H9 (cell line): ENCODE data around the gene ITPR1. TPM values are rescaled to one million over a fixed set of nuclear protein-coding genes. Genes with fewer than 3 reads are reported as not detected.

Source experiments
- DNase-seq: peaks from one replicate; pipeline ENCODE4 v3.0.0-alpha.2; 2017
- H2AFZ ChIP-seq: one replicate; pipeline ENCODE4 v1.6.1; 2013; ENCODE audit warnings: mild to moderate bottlenecking, low read length, control low read depth, moderate library complexity
- H2AK5ac ChIP-seq: 2 replicates; pipeline ENCODE4 v1.6.1; 2013; ENCODE audit warnings: low read length, control low read depth, mixed read lengths; ENCODE audit not compliant: insufficient read length
- H2BK120ac ChIP-seq: one replicate; pipeline ENCODE4 v1.6.1; 2013; ENCODE audit warnings: low read depth, mild to moderate bottlenecking, low read length, control low read depth, inconsistent platforms; ENCODE audit not compliant: poor library complexity, severe bottlenecking
- H2BK12ac ChIP-seq: 2 replicates; pipeline ENCODE4 v1.6.1; 2013; ENCODE audit warnings: low read length, control low read depth, mixed read lengths, low read depth; ENCODE audit not compliant: insufficient read length
- H2BK15ac ChIP-seq: 2 replicates; pipeline ENCODE4 v1.6.1; 2013; ENCODE audit warnings: low read depth, low read length, control low read depth
- H2BK20ac ChIP-seq: one replicate; pipeline ENCODE4 v1.6.1; 2013; ENCODE audit warnings: low read depth, mild to moderate bottlenecking, low read length, control low read depth, inconsistent platforms; ENCODE audit not compliant: poor library complexity, severe bottlenecking
- H2BK5ac ChIP-seq: 2 replicates; pipeline ENCODE4 v1.6.1; 2013; ENCODE audit warnings: low read length, control low read depth, mixed read lengths; ENCODE audit not compliant: insufficient read length
- H3K14ac ChIP-seq: 2 replicates; pipeline ENCODE4 v1.6.1; 2013; ENCODE audit warnings: low read length, control low read depth; ENCODE audit not compliant: insufficient read depth
- H3K18ac ChIP-seq: 2 replicates; pipeline ENCODE4 v1.6.1; 2013; ENCODE audit warnings: low read depth, mild to moderate bottlenecking, mixed read lengths, low read length, control low read depth; ENCODE audit not compliant: insufficient read length
- H3K23ac ChIP-seq: 2 replicates; pipeline ENCODE4 v1.6.1; 2013; ENCODE audit warnings: low read length, control low read depth, mixed read lengths, low read depth; ENCODE audit not compliant: insufficient read length
- H3K23me2 ChIP-seq: 2 replicates; pipeline ENCODE4 v1.6.1; 2013; ENCODE audit warnings: low read depth, mild to moderate bottlenecking, mixed read lengths, low read length, control low read depth; ENCODE audit not compliant: insufficient read length, poor library complexity, severe bottlenecking
- H3K27ac ChIP-seq: 2 replicates; pipeline ENCODE4 v1.5.1; 2013; ENCODE audit warnings: low read length, control low read depth, mixed read lengths, low read depth; ENCODE audit not compliant: insufficient read length
- H3K27me3 ChIP-seq: 2 replicates; pipeline ENCODE4 v1.6.1; 2013; ENCODE audit warnings: low read length, control low read depth, inconsistent platforms; ENCODE audit not compliant: insufficient read depth
- H3K4ac ChIP-seq: 2 replicates; pipeline ENCODE4 v1.6.1; 2013; ENCODE audit warnings: low read depth, mild to moderate bottlenecking, control low read depth, inconsistent platforms, low read length, moderate library complexity
- H3K4me1 ChIP-seq: 2 replicates; pipeline ENCODE4 v1.6.1; 2013; ENCODE audit warnings: low read length, control low read depth, inconsistent platforms; ENCODE audit not compliant: insufficient read depth
- H3K4me2 ChIP-seq: 2 replicates; pipeline ENCODE4 v1.6.1; 2013; ENCODE audit warnings: low read length, control low read depth, mixed read lengths; ENCODE audit not compliant: insufficient read length, insufficient read depth
- H3K56ac ChIP-seq: 2 replicates; pipeline ENCODE4 v1.6.1; 2013; ENCODE audit warnings: low read depth, mild to moderate bottlenecking, mixed read lengths, low read length, control low read depth; ENCODE audit not compliant: insufficient read length
- H3K79me1 ChIP-seq: 2 replicates; pipeline ENCODE4 v1.6.1; 2013; ENCODE audit warnings: low read depth, mild to moderate bottlenecking, moderate library complexity, low read length, control low read depth, inconsistent platforms; ENCODE audit not compliant: insufficient read depth, poor library complexity, severe bottlenecking
- H3K79me2 ChIP-seq: 2 replicates; pipeline ENCODE4 v1.6.1; 2013; ENCODE audit warnings: low read length, control low read depth, inconsistent platforms; ENCODE audit not compliant: insufficient read depth
- H3K9ac ChIP-seq: 2 replicates; pipeline ENCODE4 v1.6.1; 2013; ENCODE audit warnings: low read length, control low read depth, mixed read lengths; ENCODE audit not compliant: insufficient read length; ENCODE audit errors: extremely low read depth
- H3K9me3 ChIP-seq: one replicate; pipeline ENCODE4 v1.6.1; 2013; ENCODE audit warnings: low read depth, low read length, inconsistent platforms; ENCODE audit not compliant: control insufficient read depth
- H3T11ph ChIP-seq: one replicate; pipeline ENCODE4 v1.6.1; 2013; ENCODE audit warnings: mild to moderate bottlenecking, low read length, control low read depth, inconsistent platforms
- H4K20me1 ChIP-seq: one replicate; pipeline ENCODE4 v1.6.1; 2013; ENCODE audit not compliant: control insufficient read depth, insufficient read length, insufficient read depth
- H4K5ac ChIP-seq: 2 replicates; pipeline ENCODE4 v1.6.1; 2013; ENCODE audit warnings: low read depth, mild to moderate bottlenecking, mixed read lengths, low read length, control low read depth; ENCODE audit not compliant: insufficient read length
- H4K8ac ChIP-seq: replicated peaks from 2 replicates; pipeline ENCODE4 v1.6.1; 2013; ENCODE audit warnings: low read length, control low read depth, mixed read lengths, low read depth; ENCODE audit not compliant: insufficient read length
- H4K91ac ChIP-seq: 2 replicates; pipeline ENCODE4 v1.6.1; 2013; ENCODE audit warnings: low read depth, mild to moderate bottlenecking, moderate library complexity, mixed read lengths, low read length, control low read depth; ENCODE audit not compliant: insufficient read length
- H3K27ac Mint-ChIP-seq, 3 experiments: 2 replicates in 2 of 3; 3 replicates in 1 of 3; pipeline ENCODE4 v1.8.0; 2020 to 2021; ENCODE audit warnings: mixed read lengths in 3 of 3, mild to moderate bottlenecking in 1 of 3, moderate library complexity in 1 of 3
- H3K27me3 Mint-ChIP-seq: 2 replicates; pipeline ENCODE4 v1.8.0; 2021; ENCODE audit warnings: low read depth, mild to moderate bottlenecking, moderate library complexity, mixed read lengths
- H3K36me3 Mint-ChIP-seq, 3 experiments: 2 replicates in 2 of 3; 3 replicates in 1 of 3; pipeline ENCODE4 v1.8.0; 2020 to 2021; ENCODE audit warnings: low read depth in 3 of 3, mixed read lengths in 3 of 3; ENCODE audit not compliant: insufficient read depth in 1 of 3
- H3K4me1 Mint-ChIP-seq, 2 experiments: 2 replicates each; pipeline ENCODE4 v1.8.0; 2020; ENCODE audit warnings: mixed read lengths in 2 of 2
- H3K4me3 Mint-ChIP-seq, 2 experiments: 2 replicates in 1 of 2; 3 replicates in 1 of 2; pipeline ENCODE4 v1.8.0; 2020 to 2021; ENCODE audit warnings: mild to moderate bottlenecking in 2 of 2, mixed read lengths in 2 of 2, moderate library complexity in 1 of 2
- H3K9me3 Mint-ChIP-seq, 2 experiments: 2 replicates in 1 of 2; 3 replicates in 1 of 2; pipeline ENCODE4 v1.8.0; 2020; ENCODE audit warnings: mild to moderate bottlenecking in 2 of 2, mixed read lengths in 2 of 2, moderate library complexity in 1 of 2
- CTCF ChIP-seq: fragments of 200-600 bp; sonication (generic); conservative IDR thresholded peaks from 3 replicates; pipeline ENCODE4 v1.8.0; 2021; ENCODE audit warnings: antibody characterized with exemption, mild to moderate bottlenecking
- WGBS: extraction: QIAGEN DNeasy Blood & Tissue Kit; methylation state at CpG from one replicate; pipeline ENCODE4 v1.1.7; 2013; ENCODE audit warnings: missing lambda C conversion rate, low lambda C conversion rate, mixed read lengths; ENCODE audit not compliant: insufficient read length; ENCODE audit errors: extremely low coverage; 5-methylcytosine and 5-hydroxymethylcytosine counted together
- total RNA-seq: library from RNA; stranded (reverse); gene quantifications from 2 replicates; pipeline ENCODE4 v1.2.1, GENCODE V29; 2021

ITPR1 gene
- total RNA-seq, 1 experiment from 2014 or later = 4.2 TPM

- no peak for DNase-seq
- Histone ChIP-seq H3K56ac (no peak overlapping the region), H4K5ac (no peak overlapping the region), H3K27ac (no peak overlapping the region), H2BK5ac (no peak overlapping the region), H3T11ph (no peak overlapping the region), H3K4ac (no peak overlapping the region), H3K14ac (no peak overlapping the region), H3K79me2 (no peaks in the 10 kb centered on the region), H3K23me2 (no peaks in the 10 kb centered on the region), H3K27me3 (no peaks in the 10 kb centered on the region), H4K20me1 (no peaks in the 10 kb centered on the region), H4K91ac (no peak overlapping the region), H3K18ac (no peak overlapping the region), H3K79me1 (no peaks in the 10 kb centered on the region), H2BK20ac (no peak overlapping the region), H2BK12ac (no peak overlapping the region), H2BK120ac (no peak overlapping the region), H3K4me2 (no peak overlapping the region), H3K9ac (no peak overlapping the region), H2AK5ac (no peak overlapping the region), H3K23ac (no peak overlapping the region), H3K4me1 (no peaks in the 10 kb centered on the region), H2AFZ (no peak overlapping the region), H2BK15ac (no peak overlapping the region), H4K8ac (no peak overlapping the region), H3K9me3 (no peaks in the 10 kb centered on the region)
- Mint-ChIP-seq H3K27ac (no peak overlapping the region), H3K4me1 (peaks cover 1 to 6% of the 10 kb centered on the region in 2 experiments; a peak in 2 of 4 replicates), H3K4me3 (no peak overlapping the region), H3K9me3 (no peaks in the 10 kb centered on the region), H3K36me3 (no peaks in the 10 kb centered on the region), H3K27me3 (no peaks in the 10 kb centered on the region; the same call in 1 of the 2 replicates)
- TF ChIP-seq CTCF = no peak
- no CpG with 5 or more reads among the region's 3 CpGs for WGBS
Observed at GRCh38 chr3:4850928-4851265, 357.7 kb downstream of the ITPR1 start.
